ENCODE measurements around the gene TICRR.
"Not testable (repeated sequence)": the region's sequence is repeated elsewhere in the genome, so short reads cannot be mapped to it uniquely, and the experiment has no call there.

The TICRR gene

GRCh38 chr15:89531796-89532537 is 43.3 kb upstream of the TICRR start:
- Histone ChIP-seq H3K27me3 (no peaks in the 10 kb centered on the region), H3K4me3 (no peak overlapping the region), H3K9me3 (no peaks in the 10 kb centered on the region), H3K4me1 (no peaks in the 10 kb centered on the region), H3K27ac (no peak overlapping the region), H3K36me3 (no peaks in the 10 kb centered on the region)
- intact Hi-C loops (cut with DNase I; ENCODE audit: low total_unique reads): no loop called here
- no peak for TF ChIP-seq CTCF (IDR thresholded peaks at IDR 0.05)
- no peak for DNase-seq

DNA sequence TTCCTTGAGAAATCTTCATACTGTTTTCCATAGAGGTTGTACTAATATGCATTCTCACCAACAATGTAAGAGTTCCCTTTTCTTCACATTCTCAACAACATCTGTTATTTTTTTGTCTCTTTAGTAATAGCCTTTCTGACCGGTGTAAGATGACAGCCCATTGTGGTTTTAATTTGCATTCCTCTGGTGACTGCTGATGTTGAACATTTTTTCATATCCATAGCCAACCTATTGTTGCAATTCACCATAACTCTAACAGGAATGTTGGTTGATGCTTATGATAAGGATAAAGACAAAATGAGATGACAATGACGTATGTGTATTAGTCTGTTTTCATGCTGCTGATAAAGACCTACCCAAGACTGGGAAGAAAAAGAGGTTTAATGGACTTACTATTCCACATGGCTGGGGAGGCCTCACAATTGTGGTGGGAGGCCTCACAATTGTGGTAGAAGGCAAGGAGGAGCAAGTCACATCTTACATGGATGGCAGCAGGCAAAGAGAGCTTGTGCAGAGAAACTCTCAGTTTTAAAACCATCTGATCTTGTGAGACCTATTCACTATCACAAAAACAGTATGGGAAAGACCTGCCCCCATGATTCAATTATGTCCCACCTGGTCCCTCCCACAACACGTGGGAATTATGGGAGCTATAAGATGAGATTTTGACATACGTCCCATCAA is 41.3 kb upstream of the TICRR start:
- H3K27ac ChIP-seq: no peak overlapping the region
- no peaks in the 10 kb centered on the region for H3K36me3 ChIP-seq

DNA sequence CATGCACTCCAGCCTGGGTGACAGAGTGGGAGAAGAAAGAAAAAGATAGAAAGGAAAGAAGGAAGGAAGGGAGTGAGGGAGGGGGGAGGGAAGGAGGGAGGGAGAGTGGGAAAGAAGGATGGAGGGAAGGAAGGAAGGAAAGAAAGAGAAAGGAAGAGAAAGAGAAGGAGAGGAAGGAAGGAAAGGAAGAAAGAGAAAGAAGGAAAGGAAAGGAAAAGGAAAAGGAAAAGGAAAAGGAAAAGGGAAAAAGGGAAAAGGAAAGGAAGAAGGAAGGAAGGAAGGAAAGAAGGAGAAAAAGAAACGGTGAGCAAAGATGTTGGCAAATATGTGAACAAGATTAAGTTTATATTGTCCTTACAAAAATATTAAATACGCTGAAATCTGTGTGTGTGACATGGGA is 36.2 kb upstream of the TICRR start:
- Histone ChIP-seq H3K4me1 (no peaks in the 10 kb centered on the region), H3K4me3 (no peak overlapping the region), H3K27ac (no peak overlapping the region), H3K9me3 (peaks cover 0 to 12% (median 6%) of the 10 kb centered on the region in 3 donors), H3K27me3 (peaks cover 0 to 11% of the 10 kb centered on the region in 2 donors), H3K36me3 (no peaks in the 10 kb centered on the region)
- intact Hi-C loops (cut with DNase I; ENCODE audit: low total_unique reads): no loop called here
- no peak for DNase-seq
- no peak for TF ChIP-seq CTCF (IDR thresholded peaks at IDR 0.05)

More for the DNA sequence above, 41.3 kb upstream of the TICRR start:
- Histone ChIP-seq H3K4me1 (no peaks in the 10 kb centered on the region), H3K4me3 (no peak overlapping the region), H3K9me3 (peaks cover 0 to 12% (median 6%) of the 10 kb centered on the region in 3 donors), H3K27me3 (no peaks in the 10 kb centered on the region)
- intact Hi-C loops (cut with DNase I; ENCODE audit: low total_unique reads): no loop called here
- TF ChIP-seq CTCF (IDR thresholded peaks at IDR 0.05): no peak
- DNase-seq: no peak

- TF ChIP-seq CTCF (IDR thresholded peaks at IDR 0.05): no peak
- intact Hi-C loops (cut with DNase I; ENCODE audit: low total_unique reads): no loop called here
- Histone ChIP-seq H3K27ac (no peak overlapping the region), H3K4me1 (no peaks in the 10 kb centered on the region), H3K9me3 (peaks cover 0 to 11% (median 6%) of the 10 kb centered on the region in 3 donors), H3K27me3 (peaks cover 0 to 11% of the 10 kb centered on the region in 2 donors), H3K36me3 (no peaks in the 10 kb centered on the region), H3K4me3 (no peak overlapping the region)
- DNase-seq: no peak
Observed at GRCh38 chr15:89542369-89542768, 32.9 kb upstream of the TICRR start.

- H3K27me3 ChIP-seq: peaks cover 0 to 11% of the 10 kb centered on the region in 2 donors
- no peak overlapping the region for H3K27ac ChIP-seq
- no peak for TF ChIP-seq CTCF (IDR thresholded peaks at IDR 0.05)
- DNase-seq: no peak
- H3K9me3 ChIP-seq: peaks cover 0 to 4% (median 0%) of the 10 kb centered on the region in 3 donors
- no peaks in the 10 kb centered on the region for H3K36me3 ChIP-seq
- no peaks in the 10 kb centered on the region for H3K4me1 ChIP-seq
- intact Hi-C loops (cut with DNase I; ENCODE audit: low total_unique reads): no loop called here
- no peak overlapping the region for H3K4me3 ChIP-seq
Observed at GRCh38 chr15:89543389-89543788, 31.9 kb upstream of the TICRR start.

- H3K4me3 ChIP-seq; H3K9me3 ChIP-seq; DNase-seq; H3K27me3 ChIP-seq; H3K4me1 ChIP-seq; intact Hi-C loops (cut with DNase I; ENCODE audit: low total_unique reads); H3K36me3 ChIP-seq; H3K27ac ChIP-seq: not testable (repeated sequence)
Observed at GRCh38 chr15:89549138-89549537, 26.1 kb upstream of the TICRR start.
